SIG-M5 (cell line): Measurements from ENCODE around the gene SCFD2.
"Not testable (repeated sequence)": the region's sequence is repeated elsewhere in the genome, so short reads cannot be mapped to it uniquely, and the experiment has no call there.

Experiments
- DNase-seq: peaks from one replicate; lab custom pipeline; 2025; lab: John Stamatoyannopoulos, UW

Gene SCFD2

GRCh38 chr4:53365486-53366300 lies at the start of gene SCFD2:
TSS of gene SCFD2 (minus strand) at chr4:53366061.
- peak; percentile 61 for DNase-seq

- DNase-seq = not testable (repeated sequence)
These were observed 43.6 kb upstream of the SCFD2 start for GRCh38 chr4:53409479-53409878.

- no peak for DNase-seq
These were observed 14.4 kb upstream of the SCFD2 start for GRCh38 chr4:53380221-53380620.

GRCh38 chr4:53378171-53378482 lies 12.3 kb upstream of the SCFD2 start:
- DNase-seq = no peak

- DNase-seq = no peak
These were observed 11.7 kb upstream of the SCFD2 start, which contains the start of gene FIP1L1 for GRCh38 chr4:53377319-53378170. TSS of gene FIP1L1 (plus strand) at chr4:53377641. CDS start at chr4:53377839, 198 bp downstream.

GRCh38 chr4:53376900-53377299 lies 11.0 kb upstream of the SCFD2 start:
- DNase-seq = no peak

GRCh38 chr4:53374777-53375258 lies 9.0 kb upstream of the SCFD2 start:
- no peak for DNase-seq

GRCh38 chr4:53371843-53372521 lies 6.1 kb upstream of the SCFD2 start:
- no peak for DNase-seq

GRCh38 chr4:53371049-53371448 lies 5.2 kb upstream of the SCFD2 start:
- no peak for DNase-seq

- DNase-seq = no peak
These were observed 1.9 kb upstream of the SCFD2 start for GRCh38 chr4:53367721-53368120.

GRCh38 chr4:53366301-53366716 lies 448 bp upstream of the SCFD2 start:
- no peak for DNase-seq

- no peak for DNase-seq
These were observed 758 bp downstream of the SCFD2 start for GRCh38 chr4:53365121-53365485.

- no peak for DNase-seq
These were observed 1.2 kb downstream of the SCFD2 start for GRCh38 chr4:53364624-53365023.

- no peak for DNase-seq
These were observed 3.8 kb downstream of the SCFD2 start for GRCh38 chr4:53362093-53362492.

GRCh38 chr4:53361451-53361850 lies 4.4 kb downstream of the SCFD2 start:
- DNase-seq = no peak

- DNase-seq = peak; percentile 38
These were observed 9.8 kb downstream of the SCFD2 start for GRCh38 chr4:53355930-53356521.

- DNase-seq = no peak
These were observed 11.7 kb downstream of the SCFD2 start for GRCh38 chr4:53354012-53354722.

- DNase-seq = no peak
These were observed 16.8 kb downstream of the SCFD2 start for GRCh38 chr4:53349091-53349491.

- DNase-seq = no peak
These were observed 17.8 kb downstream of the SCFD2 start for GRCh38 chr4:53348046-53348445.

- DNase-seq = no peak
These were observed 18.7 kb downstream of the SCFD2 start for GRCh38 chr4:53346920-53347852.
